ENCODE data around the gene RYR1. TPM values are rescaled to one million over a fixed set of nuclear protein-coding genes. Genes with fewer than 3 reads are reported as not detected.

RYR1 gene
- total and polyA plus RNA-seq, 2 donors (not counting 1 experiment from before 2014, with no cell fraction given), result 0.43 to 3.8 TPM

DNA sequence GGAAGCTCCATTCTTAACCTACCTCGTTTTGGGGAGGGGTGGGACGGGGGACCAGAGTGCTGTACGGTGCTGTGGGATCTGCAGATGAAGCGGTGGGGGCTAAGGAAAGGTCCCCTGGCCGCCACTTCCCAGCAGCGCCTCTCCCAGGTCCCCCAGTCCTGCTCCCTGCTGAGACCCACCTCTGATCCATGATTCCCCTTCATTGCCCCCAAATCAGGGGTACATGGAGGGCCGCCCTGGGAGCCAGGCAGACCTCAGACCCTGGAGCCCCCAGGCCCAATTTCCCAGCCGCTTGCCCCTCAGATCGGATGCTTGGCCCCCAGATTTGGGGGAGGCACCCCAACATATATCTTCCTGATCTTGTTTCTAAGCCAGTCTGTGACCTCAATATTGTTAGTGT is 34.4 kb upstream of the RYR1 start:
- Mint-ChIP-seq H3K9me3 (ENCODE audit: insufficient read depth) (no peaks in the 10 kb centered on the region), H3K27me3 (peaks cover 38% of the 10 kb centered on the region), H3K4me1 (peaks cover 25% of the 10 kb centered on the region), H3K4me3 (no peak overlapping the region), H3K27ac (no peak overlapping the region)
- ChIA-PET POLR2A (no interaction called here), CTCF (interaction anchor here (1.4 to 1.5 kb wide), 2 partner anchors 235 to 531 kb away, joined by 4 to 6 read pairs; partner anchors contain the start of genes MRPS12 and SARS2)
- Histone ChIP-seq H3K4me2 (replicated peaks; ENCODE audit: low read depth, low read length, poor library complexity, severe bottlenecking) (no peak overlapping the region), H3K9me3 (ENCODE audit: control extremely low read depth in 1 of 3, control insufficient read depth in 2 of 3, insufficient read depth in 1 of 3, low read length in 2 of 3) (peaks cover 0 to 11% (median 0%) of the 10 kb centered on the region in 3 donors), H3K36me3 (replicated peaks in 1 of 2; ENCODE audit: control extremely low read depth in 1 of 2, control insufficient read depth in 1 of 2, extremely low read depth in 1 of 2, insufficient read depth in 2 of 2, low read length in 1 of 2) (no peaks in the 10 kb centered on the region), H2AFZ (ENCODE audit: insufficient read depth, low read depth, low read length, poor library complexity, severe bottlenecking) (no peak overlapping the region), H3K79me2 (ENCODE audit: control insufficient read depth, insufficient read depth, low read length) (peaks cover 9% of the 10 kb centered on the region), H3K9ac (ENCODE audit: low read length) (no peak overlapping the region), H3K27me3 (replicated peaks in 1 of 4; ENCODE audit: control extremely low read depth in 1 of 4, control insufficient read depth in 3 of 4, insufficient read depth in 4 of 4, low read length in 3 of 4) (peaks cover 0 to 50% (median 19%) of the 10 kb centered on the region in 4 experiments), H4K20me1 (ENCODE audit: control insufficient read depth, insufficient read depth, low read length, poor library complexity, severe bottlenecking) (no peaks in the 10 kb centered on the region), H3K4me1 (ENCODE audit: control insufficient read depth in 2 of 2, insufficient read depth in 2 of 2, low read length in 2 of 2) (peaks cover 19 to 27% of the 10 kb centered on the region in 2 donors), H3K4me3 (ENCODE audit: control extremely low read depth in 1 of 5, extremely low read depth in 1 of 5, insufficient read depth in 1 of 5, low read depth in 2 of 5, low read length in 4 of 5) (no peak overlapping the region), H3K27ac (ENCODE audit: low read length in 2 of 2) (no peak overlapping the region)
- intact Hi-C loops (cut with micrococcal nuclease), result no loop called here
- ATAC-seq (ENCODE audit: low read depth) (no peak), DNase-seq (no peak)
- 79% methylated on average over 4 of the region's 9 CpGs for WGBS (ENCODE audit: insufficient coverage)
- TF ChIP-seq EZH2 (IDR thresholded peaks at IDR 0.05; ENCODE audit: borderline replicate concordance, insufficient read depth, low read depth, low read length, poor library complexity, severe bottlenecking), result no peak
- TF ChIP-seq, protein P1, sequence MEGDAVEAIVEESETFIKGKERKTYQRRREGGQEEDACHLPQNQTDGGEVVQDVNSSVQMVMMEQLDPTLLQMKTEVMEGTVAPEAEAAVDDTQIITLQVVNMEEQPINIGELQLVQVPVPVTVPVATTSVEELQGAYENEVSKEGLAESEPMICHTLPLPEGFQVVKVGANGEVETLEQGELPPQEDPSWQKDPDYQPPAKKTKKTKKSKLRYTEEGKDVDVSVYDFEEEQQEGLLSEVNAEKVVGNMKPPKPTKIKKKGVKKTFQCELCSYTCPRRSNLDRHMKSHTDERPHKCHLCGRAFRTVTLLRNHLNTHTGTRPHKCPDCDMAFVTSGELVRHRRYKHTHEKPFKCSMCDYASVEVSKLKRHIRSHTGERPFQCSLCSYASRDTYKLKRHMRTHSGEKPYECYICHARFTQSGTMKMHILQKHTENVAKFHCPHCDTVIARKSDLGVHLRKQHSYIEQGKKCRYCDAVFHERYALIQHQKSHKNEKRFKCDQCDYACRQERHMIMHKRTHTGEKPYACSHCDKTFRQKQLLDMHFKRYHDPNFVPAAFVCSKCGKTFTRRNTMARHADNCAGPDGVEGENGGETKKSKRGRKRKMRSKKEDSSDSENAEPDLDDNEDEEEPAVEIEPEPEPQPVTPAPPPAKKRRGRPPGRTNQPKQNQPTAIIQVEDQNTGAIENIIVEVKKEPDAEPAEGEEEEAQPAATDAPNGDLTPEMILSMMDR (IDR thresholded peaks at IDR 0.05), result no peak

DNA sequence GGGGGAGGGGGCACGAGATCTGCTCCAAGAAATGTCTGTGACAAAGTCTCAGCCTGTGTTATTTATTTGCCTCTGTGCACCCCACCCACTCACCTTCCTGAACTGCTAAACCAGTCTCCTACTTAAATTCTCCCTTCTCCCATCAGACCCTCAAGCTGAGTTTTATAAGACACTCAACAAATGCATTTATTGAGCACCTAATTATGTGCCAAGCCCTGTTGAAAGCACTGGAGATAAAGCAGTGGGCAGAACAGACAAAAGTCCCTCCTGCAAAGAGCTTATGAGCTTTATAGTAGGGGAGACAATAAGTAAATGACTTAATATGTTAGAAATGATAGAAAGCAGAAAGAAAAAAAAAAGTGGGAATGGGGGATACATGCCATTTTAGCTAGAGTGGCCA is 34.0 kb upstream of the RYR1 start:
- Histone ChIP-seq H4K20me1 (ENCODE audit: control insufficient read depth, insufficient read depth, low read length, poor library complexity, severe bottlenecking) (no peaks in the 10 kb centered on the region), H3K4me2 (replicated peaks; ENCODE audit: low read depth, low read length, poor library complexity, severe bottlenecking) (no peak overlapping the region), H3K9me3 (ENCODE audit: control extremely low read depth in 1 of 3, control insufficient read depth in 2 of 3, insufficient read depth in 1 of 3, low read length in 2 of 3) (peaks cover 0 to 8% (median 0%) of the 10 kb centered on the region in 3 donors), H3K9ac (ENCODE audit: low read length) (no peak overlapping the region), H3K36me3 (replicated peaks in 1 of 2; ENCODE audit: control extremely low read depth in 1 of 2, control insufficient read depth in 1 of 2, extremely low read depth in 1 of 2, insufficient read depth in 2 of 2, low read length in 1 of 2) (no peaks in the 10 kb centered on the region), H3K4me3 (ENCODE audit: control extremely low read depth in 1 of 5, extremely low read depth in 1 of 5, insufficient read depth in 1 of 5, low read depth in 2 of 5, low read length in 4 of 5) (no peak overlapping the region), H3K4me1 (ENCODE audit: control insufficient read depth in 2 of 2, insufficient read depth in 2 of 2, low read length in 2 of 2) (peaks cover 18 to 27% of the 10 kb centered on the region in 2 donors), H3K79me2 (ENCODE audit: control insufficient read depth, insufficient read depth, low read length) (peaks cover 11% of the 10 kb centered on the region), H2AFZ (ENCODE audit: insufficient read depth, low read depth, low read length, poor library complexity, severe bottlenecking) (no peak overlapping the region), H3K27ac (ENCODE audit: low read length in 2 of 2) (no peak overlapping the region), H3K27me3 (replicated peaks in 1 of 4; ENCODE audit: control extremely low read depth in 1 of 4, control insufficient read depth in 3 of 4, insufficient read depth in 4 of 4, low read length in 3 of 4) (peaks cover 0 to 47% (median 17%) of the 10 kb centered on the region in 4 experiments)
- Mint-ChIP-seq H3K4me3 (no peak overlapping the region), H3K27me3 (peaks cover 36% of the 10 kb centered on the region), H3K4me1 (peaks cover 26% of the 10 kb centered on the region), H3K27ac (no peak overlapping the region), H3K9me3 (ENCODE audit: insufficient read depth) (no peaks in the 10 kb centered on the region)
- ChIA-PET POLR2A (no interaction called here), CTCF (interaction anchor here (1.4 to 1.5 kb wide), 2 partner anchors 235 to 531 kb away, joined by 4 to 6 read pairs; partner anchors contain the start of genes MRPS12 and SARS2)
- intact Hi-C loops (cut with micrococcal nuclease), result no loop called here
- 73% methylated on average over 1 of the region's 1 CpG for WGBS (ENCODE audit: insufficient coverage)
- no peak for TF ChIP-seq EZH2 (IDR thresholded peaks at IDR 0.05; ENCODE audit: borderline replicate concordance, insufficient read depth, low read depth, low read length, poor library complexity, severe bottlenecking)
- TF ChIP-seq, protein P1 (IDR thresholded peaks at IDR 0.05), result no peak
- DNase-seq (no peak), ATAC-seq (ENCODE audit: low read depth) (no peak)

All from B cell (primary cell).